ENCODE measurements around the gene DISC1.

The DISC1 gene

DNA sequence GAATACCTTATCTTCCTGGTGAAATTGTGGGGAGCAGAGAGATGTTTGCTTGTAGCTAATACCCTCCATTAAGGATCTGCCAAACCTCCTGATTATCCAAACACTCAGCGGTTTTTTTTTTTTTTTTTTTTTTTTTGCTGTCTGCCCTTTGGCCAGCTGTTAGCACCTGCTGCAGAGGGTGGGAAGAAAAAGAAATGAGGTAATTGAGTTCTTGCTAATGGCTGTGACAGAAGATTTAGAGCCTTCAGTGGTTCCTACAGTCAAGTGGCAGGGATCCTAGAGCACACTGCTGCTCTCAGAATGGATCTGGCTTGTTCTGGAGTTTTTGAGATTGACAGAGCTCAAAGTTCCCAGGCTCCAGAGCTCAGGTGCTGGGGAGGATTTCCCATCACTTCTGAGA lies 342.5 kb downstream of the DISC1 start:
- TF ChIP-seq TCF12 (IDR thresholded peaks at IDR 0.05; ENCODE audit: low read depth) (no peak), ZBTB7A (IDR thresholded peaks at IDR 0.05; ENCODE audit: low read depth) (no peak), TEAD4 (IDR thresholded peaks at IDR 0.05) (no peak), YY1 (IDR thresholded peaks at IDR 0.05; ENCODE audit: low read depth) (no peak), EGR1 (IDR thresholded peaks at IDR 0.05) (no peak), NFIC (IDR thresholded peaks at IDR 0.05) (no peak), CEBPB (IDR thresholded peaks at IDR 0.05) (no peak), MAX (IDR thresholded peaks at IDR 0.05) (no peak), FOXM1 (IDR thresholded peaks at IDR 0.05; ENCODE audit: borderline replicate concordance, low read depth) (no peak), RAD21 (IDR thresholded peaks at IDR 0.05; ENCODE audit: low read depth) (no peak)
- TF ChIP-seq, protein P1, sequence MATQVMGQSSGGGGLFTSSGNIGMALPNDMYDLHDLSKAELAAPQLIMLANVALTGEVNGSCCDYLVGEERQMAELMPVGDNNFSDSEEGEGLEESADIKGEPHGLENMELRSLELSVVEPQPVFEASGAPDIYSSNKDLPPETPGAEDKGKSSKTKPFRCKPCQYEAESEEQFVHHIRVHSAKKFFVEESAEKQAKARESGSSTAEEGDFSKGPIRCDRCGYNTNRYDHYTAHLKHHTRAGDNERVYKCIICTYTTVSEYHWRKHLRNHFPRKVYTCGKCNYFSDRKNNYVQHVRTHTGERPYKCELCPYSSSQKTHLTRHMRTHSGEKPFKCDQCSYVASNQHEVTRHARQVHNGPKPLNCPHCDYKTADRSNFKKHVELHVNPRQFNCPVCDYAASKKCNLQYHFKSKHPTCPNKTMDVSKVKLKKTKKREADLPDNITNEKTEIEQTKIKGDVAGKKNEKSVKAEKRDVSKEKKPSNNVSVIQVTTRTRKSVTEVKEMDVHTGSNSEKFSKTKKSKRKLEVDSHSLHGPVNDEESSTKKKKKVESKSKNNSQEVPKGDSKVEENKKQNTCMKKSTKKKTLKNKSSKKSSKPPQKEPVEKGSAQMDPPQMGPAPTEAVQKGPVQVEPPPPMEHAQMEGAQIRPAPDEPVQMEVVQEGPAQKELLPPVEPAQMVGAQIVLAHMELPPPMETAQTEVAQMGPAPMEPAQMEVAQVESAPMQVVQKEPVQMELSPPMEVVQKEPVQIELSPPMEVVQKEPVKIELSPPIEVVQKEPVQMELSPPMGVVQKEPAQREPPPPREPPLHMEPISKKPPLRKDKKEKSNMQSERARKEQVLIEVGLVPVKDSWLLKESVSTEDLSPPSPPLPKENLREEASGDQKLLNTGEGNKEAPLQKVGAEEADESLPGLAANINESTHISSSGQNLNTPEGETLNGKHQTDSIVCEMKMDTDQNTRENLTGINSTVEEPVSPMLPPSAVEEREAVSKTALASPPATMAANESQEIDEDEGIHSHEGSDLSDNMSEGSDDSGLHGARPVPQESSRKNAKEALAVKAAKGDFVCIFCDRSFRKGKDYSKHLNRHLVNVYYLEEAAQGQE (IDR thresholded peaks at IDR 0.05; ENCODE audit: low read depth) = no peak

DNA sequence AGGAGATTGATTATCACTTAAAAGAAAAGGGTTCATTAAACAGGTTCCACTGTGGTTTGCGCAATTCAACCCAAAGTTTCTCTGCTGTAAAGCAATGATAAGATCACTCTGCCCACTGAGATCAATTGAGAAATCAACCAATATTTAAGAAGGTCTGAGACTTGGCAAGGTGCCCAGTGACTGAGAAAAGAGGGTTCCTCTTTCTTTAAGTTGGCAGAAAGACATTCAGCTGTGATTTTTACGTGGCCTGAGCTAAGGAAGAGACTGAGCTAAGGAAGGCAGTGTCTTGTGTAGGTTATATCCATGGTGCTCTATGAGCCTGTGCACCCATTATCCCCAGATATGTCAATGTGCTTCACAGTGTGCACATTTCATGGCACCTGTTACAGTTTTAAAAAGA lies 344.1 kb downstream of the DISC1 start:
- TF ChIP-seq MAX (IDR thresholded peaks at IDR 0.05) (no peak), CREB1 (IDR thresholded peaks at IDR 0.05; ENCODE audit: low read depth) (no peak), TEAD4 (IDR thresholded peaks at IDR 0.05) (no peak), FOXM1 (IDR thresholded peaks at IDR 0.05; ENCODE audit: borderline replicate concordance, low read depth) (no peak), YY1 (IDR thresholded peaks at IDR 0.05; ENCODE audit: low read depth) (no peak), TAF1 (IDR thresholded peaks at IDR 0.05; ENCODE audit: low read depth) (no peak), EP300 (IDR thresholded peaks at IDR 0.05; ENCODE audit: borderline replicate concordance) (no peak), CEBPB (IDR thresholded peaks at IDR 0.05) (no peak), TCF12 (IDR thresholded peaks at IDR 0.05; ENCODE audit: low read depth) (no peak), NFIC (IDR thresholded peaks at IDR 0.05) (no peak), EGR1 (IDR thresholded peaks at IDR 0.05) (no peak), RAD21 (IDR thresholded peaks at IDR 0.05; ENCODE audit: low read depth) (no peak), ZBTB7A (IDR thresholded peaks at IDR 0.05; ENCODE audit: low read depth) (no peak)
- TF ChIP-seq, protein P1 (IDR thresholded peaks at IDR 0.05; ENCODE audit: low read depth) = no peak
- TF ChIP-seq, protein P2, sequence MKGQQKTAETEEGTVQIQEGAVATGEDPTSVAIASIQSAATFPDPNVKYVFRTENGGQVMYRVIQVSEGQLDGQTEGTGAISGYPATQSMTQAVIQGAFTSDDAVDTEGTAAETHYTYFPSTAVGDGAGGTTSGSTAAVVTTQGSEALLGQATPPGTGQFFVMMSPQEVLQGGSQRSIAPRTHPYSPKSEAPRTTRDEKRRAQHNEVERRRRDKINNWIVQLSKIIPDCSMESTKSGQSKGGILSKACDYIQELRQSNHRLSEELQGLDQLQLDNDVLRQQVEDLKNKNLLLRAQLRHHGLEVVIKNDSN (IDR thresholded peaks at IDR 0.05) = no peak

GRCh38 chr1:231971397-231972110 lies 345.0 kb downstream of the DISC1 start:
- TF ChIP-seq EGR1 (IDR thresholded peaks at IDR 0.05) (no peak), CEBPB (IDR thresholded peaks at IDR 0.05) (no peak), ZBTB7A (IDR thresholded peaks at IDR 0.05; ENCODE audit: low read depth) (no peak), MAX (IDR thresholded peaks at IDR 0.05) (no peak), EP300 (IDR thresholded peaks at IDR 0.05; ENCODE audit: borderline replicate concordance) (no peak), CREB1 (IDR thresholded peaks at IDR 0.05; ENCODE audit: low read depth) (no peak), NFIC (IDR thresholded peaks at IDR 0.05) (no peak), TAF1 (IDR thresholded peaks at IDR 0.05; ENCODE audit: low read depth) (no peak), TCF12 (IDR thresholded peaks at IDR 0.05; ENCODE audit: low read depth) (no peak), TEAD4 (IDR thresholded peaks at IDR 0.05) (no peak), YY1 (IDR thresholded peaks at IDR 0.05; ENCODE audit: low read depth) (no peak), FOXM1 (IDR thresholded peaks at IDR 0.05; ENCODE audit: borderline replicate concordance, low read depth) (no peak), RAD21 (IDR thresholded peaks at IDR 0.05; ENCODE audit: low read depth) (no peak)
- TF ChIP-seq, protein P2 (IDR thresholded peaks at IDR 0.05) = no peak
- TF ChIP-seq, protein P1 (IDR thresholded peaks at IDR 0.05; ENCODE audit: low read depth) = no peak

DNA sequence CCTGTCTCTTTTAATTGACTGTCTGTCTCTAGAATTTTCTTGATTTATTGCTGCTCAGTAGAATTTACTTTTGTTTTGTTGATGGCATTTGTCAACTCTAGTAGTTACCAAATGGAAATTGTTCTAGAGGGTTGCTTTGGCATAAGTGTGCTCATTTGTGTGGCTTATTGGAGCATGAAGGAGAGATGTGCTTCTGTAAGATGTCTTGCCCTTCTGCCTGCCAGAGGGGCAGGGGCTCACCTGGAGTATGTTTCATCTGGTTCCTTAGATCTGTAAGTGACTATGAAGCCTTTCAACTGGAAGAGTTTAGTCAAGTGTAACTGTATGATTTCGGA lies 345.5 kb downstream of the DISC1 start:
- no peak for TF ChIP-seq EP300 (IDR thresholded peaks at IDR 0.05; ENCODE audit: borderline replicate concordance)
- no peak for TF ChIP-seq MAX (IDR thresholded peaks at IDR 0.05)
- TF ChIP-seq, protein P2 (IDR thresholded peaks at IDR 0.05) = no peak
- no peak for TF ChIP-seq TEAD4 (IDR thresholded peaks at IDR 0.05)
- TF ChIP-seq EGR1 (IDR thresholded peaks at IDR 0.05) = no peak
- TF ChIP-seq YY1 (IDR thresholded peaks at IDR 0.05; ENCODE audit: low read depth) = no peak
- TF ChIP-seq RAD21 (IDR thresholded peaks at IDR 0.05; ENCODE audit: low read depth) = no peak
- TF ChIP-seq FOXM1 (IDR thresholded peaks at IDR 0.05; ENCODE audit: borderline replicate concordance, low read depth) = no peak
- no peak for TF ChIP-seq TAF1 (IDR thresholded peaks at IDR 0.05; ENCODE audit: low read depth)
- no peak for TF ChIP-seq NFIC (IDR thresholded peaks at IDR 0.05)
- TF ChIP-seq ZBTB7A (IDR thresholded peaks at IDR 0.05; ENCODE audit: low read depth) = no peak
- no peak for TF ChIP-seq TCF12 (IDR thresholded peaks at IDR 0.05; ENCODE audit: low read depth)
- TF ChIP-seq, protein P1 (IDR thresholded peaks at IDR 0.05; ENCODE audit: low read depth) = no peak
- TF ChIP-seq CREB1 (IDR thresholded peaks at IDR 0.05; ENCODE audit: low read depth) = no peak
- TF ChIP-seq CEBPB (IDR thresholded peaks at IDR 0.05) = no peak

Measured in Ishikawa (cell line).